Activated CD8-positive, alpha-beta T cell treated with anti-CD3 and anti-CD28 coated beads for 36 hours (primary cell): ENCODE data around the gene RPL3. TPM values are rescaled to one million over a fixed set of nuclear protein-coding genes. Genes with fewer than 3 reads are reported as not detected.
A peak's percentile ranks its signal among the peaks of the same experiment; 100 is the strongest.

Experiments used
- ATAC-seq: fragments of 200-7000 bp; cut with Tn5 transposase; one replicate; pipeline ENCODE4 v1.10.0; 2021; ENCODE audit warnings: mild to moderate bottlenecking, moderate library complexity
- CTCF ChIA-PET: fragments of 350-600 bp; sonication (Branson Sonifier 250); formaldehyde crosslinking; loops from one replicate; lab custom pipeline; 2021; ENCODE audit warnings: antibody characterized with exemption; lab: Charles Lee
- POLR2A ChIA-PET: fragments of 350-600 bp; sonication (Branson Sonifier 250); formaldehyde crosslinking; loops from one replicate; lab custom pipeline; 2021; ENCODE audit warnings: antibody characterized with exemption; lab: Charles Lee
- DNase-seq: peaks from one replicate; pipeline ENCODE4 v3.0.0-alpha.2; 2020
- H3K27ac Mint-ChIP-seq: one replicate; pipeline ENCODE4 v1.8.0; 2021; ENCODE audit warnings: mild to moderate bottlenecking, mixed read lengths
- H3K27me3 Mint-ChIP-seq: one replicate; pipeline ENCODE4 v1.8.0; 2021; ENCODE audit warnings: mixed read lengths
- H3K36me3 Mint-ChIP-seq: one replicate; pipeline ENCODE4 v1.8.0; 2021; ENCODE audit warnings: low read depth, mixed read lengths
- H3K4me1 Mint-ChIP-seq: one replicate; pipeline ENCODE4 v1.8.0; 2021; ENCODE audit warnings: low read depth, mixed read lengths
- H3K4me3 Mint-ChIP-seq: one replicate; pipeline ENCODE4 v1.8.0; 2021; ENCODE audit warnings: mild to moderate bottlenecking, moderate library complexity, mixed read lengths
- H3K9me3 Mint-ChIP-seq: one replicate; pipeline ENCODE4 v1.8.0; 2021; ENCODE audit warnings: mixed read lengths
- intact Hi-C: fragments of 100-400 bp; cut with micrococcal nuclease; formaldehyde crosslinking; loops from one replicate; pipeline ENCODE4 v1.10.0; 2022
- total RNA-seq, 2 experiments: library from RNA; stranded (reverse); gene quantifications; one replicate each; pipeline ENCODE4 v1.2.3, GENCODE V29; 2021
- TF ChIP-seq, protein P1 (sequence below): fragments of 200-600 bp; IDR thresholded peaks from one replicate; pipeline ENCODE4 v1.8.0; 2022; ENCODE audit warnings: antibody characterized with exemption, mild to moderate bottlenecking

RPL3 gene
- total RNA-seq, 2 experiments from 2014 or later: 3,563 to 3,599 TPM

DNA sequence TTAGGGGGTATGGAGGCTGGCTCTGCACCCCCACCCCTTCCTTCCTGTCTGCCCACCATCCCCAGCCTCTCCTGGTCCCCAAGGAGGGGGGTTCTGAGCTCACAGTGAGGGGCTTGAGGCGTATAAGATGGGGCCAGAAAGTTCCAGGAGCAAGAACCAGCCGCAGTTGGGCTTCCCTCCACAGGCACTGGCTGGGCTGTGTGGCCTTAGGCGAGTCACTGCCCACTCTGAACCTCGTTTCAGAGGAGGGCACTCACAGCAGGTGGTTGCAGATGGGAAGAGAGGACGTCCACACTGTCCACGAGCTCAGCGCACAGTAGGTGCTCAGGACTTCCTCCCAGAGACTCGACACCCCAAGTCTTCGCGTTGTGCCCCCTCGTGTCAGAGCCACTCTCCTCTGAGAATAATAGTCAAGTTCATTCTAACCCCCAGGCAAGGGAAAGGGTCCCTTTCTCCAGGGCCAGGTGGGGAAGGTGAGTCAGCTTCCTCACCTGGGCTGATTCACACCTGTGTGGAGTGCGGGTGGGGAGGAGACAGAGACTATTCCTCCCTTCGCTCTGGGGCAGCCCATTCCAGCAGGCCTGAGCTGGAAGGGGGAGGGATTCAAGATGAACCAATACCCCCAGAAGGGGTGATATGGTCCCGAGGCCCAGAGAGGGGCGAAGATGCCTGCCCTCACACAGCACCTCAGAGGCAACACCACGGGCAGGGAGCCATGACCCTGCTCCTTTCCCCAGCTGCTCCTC is 29.3 kb downstream of the RPL3 start:
- TF ChIP-seq, protein P1, sequence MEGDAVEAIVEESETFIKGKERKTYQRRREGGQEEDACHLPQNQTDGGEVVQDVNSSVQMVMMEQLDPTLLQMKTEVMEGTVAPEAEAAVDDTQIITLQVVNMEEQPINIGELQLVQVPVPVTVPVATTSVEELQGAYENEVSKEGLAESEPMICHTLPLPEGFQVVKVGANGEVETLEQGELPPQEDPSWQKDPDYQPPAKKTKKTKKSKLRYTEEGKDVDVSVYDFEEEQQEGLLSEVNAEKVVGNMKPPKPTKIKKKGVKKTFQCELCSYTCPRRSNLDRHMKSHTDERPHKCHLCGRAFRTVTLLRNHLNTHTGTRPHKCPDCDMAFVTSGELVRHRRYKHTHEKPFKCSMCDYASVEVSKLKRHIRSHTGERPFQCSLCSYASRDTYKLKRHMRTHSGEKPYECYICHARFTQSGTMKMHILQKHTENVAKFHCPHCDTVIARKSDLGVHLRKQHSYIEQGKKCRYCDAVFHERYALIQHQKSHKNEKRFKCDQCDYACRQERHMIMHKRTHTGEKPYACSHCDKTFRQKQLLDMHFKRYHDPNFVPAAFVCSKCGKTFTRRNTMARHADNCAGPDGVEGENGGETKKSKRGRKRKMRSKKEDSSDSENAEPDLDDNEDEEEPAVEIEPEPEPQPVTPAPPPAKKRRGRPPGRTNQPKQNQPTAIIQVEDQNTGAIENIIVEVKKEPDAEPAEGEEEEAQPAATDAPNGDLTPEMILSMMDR: no peak
- POLR2A ChIA-PET: no interaction called here
- H3K27me3 Mint-ChIP-seq: no peaks in the 10 kb centered on the region

DNA sequence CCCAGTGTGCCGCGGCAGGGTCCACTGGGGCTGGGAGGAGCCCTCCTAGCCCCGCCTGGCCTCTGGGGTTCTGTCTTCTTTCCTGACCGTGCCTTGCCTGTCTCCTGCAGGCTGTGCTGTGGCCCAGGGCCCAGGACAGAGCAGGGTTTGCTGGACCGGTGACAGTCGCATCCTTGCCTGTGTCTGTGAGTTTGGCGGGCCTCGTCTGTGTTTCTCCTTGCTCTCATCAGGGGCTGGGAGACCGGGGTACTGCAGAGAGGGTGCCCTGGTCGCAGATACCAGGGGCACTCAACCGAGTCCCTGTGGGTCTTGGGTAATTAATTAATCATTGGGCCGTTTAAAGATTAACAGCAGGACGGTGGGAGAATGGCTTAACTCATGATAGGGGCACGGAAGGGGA is 29.9 kb downstream of the RPL3 start:
- DNase-seq (no peak), ATAC-seq (no peak)
- ChIA-PET POLR2A (no interaction called here), CTCF (no interaction called here)
- Mint-ChIP-seq H3K36me3 (peaks cover 2% of the 10 kb centered on the region), H3K4me3 (no peak overlapping the region), H3K27me3 (no peaks in the 10 kb centered on the region), H3K27ac (no peak overlapping the region), H3K4me1 (no peaks in the 10 kb centered on the region), H3K9me3 (peaks cover 2% of the 10 kb centered on the region)
- TF ChIP-seq, protein P1: no peak
- intact Hi-C loops: no loop called here

More for the DNA sequence above, 29.3 kb downstream of the RPL3 start:
- H3K4me1 Mint-ChIP-seq: no peaks in the 10 kb centered on the region
- no peak overlapping the region for H3K27ac Mint-ChIP-seq
- H3K36me3 Mint-ChIP-seq: peaks cover under 1% of the 10 kb centered on the region
- CTCF ChIA-PET: no interaction called here
- DNase-seq: no peak
- peaks cover 1% of the 10 kb centered on the region for H3K9me3 Mint-ChIP-seq
- H3K4me3 Mint-ChIP-seq: no peak overlapping the region
- ATAC-seq: no peak
- intact Hi-C loops: no loop called here

DNA sequence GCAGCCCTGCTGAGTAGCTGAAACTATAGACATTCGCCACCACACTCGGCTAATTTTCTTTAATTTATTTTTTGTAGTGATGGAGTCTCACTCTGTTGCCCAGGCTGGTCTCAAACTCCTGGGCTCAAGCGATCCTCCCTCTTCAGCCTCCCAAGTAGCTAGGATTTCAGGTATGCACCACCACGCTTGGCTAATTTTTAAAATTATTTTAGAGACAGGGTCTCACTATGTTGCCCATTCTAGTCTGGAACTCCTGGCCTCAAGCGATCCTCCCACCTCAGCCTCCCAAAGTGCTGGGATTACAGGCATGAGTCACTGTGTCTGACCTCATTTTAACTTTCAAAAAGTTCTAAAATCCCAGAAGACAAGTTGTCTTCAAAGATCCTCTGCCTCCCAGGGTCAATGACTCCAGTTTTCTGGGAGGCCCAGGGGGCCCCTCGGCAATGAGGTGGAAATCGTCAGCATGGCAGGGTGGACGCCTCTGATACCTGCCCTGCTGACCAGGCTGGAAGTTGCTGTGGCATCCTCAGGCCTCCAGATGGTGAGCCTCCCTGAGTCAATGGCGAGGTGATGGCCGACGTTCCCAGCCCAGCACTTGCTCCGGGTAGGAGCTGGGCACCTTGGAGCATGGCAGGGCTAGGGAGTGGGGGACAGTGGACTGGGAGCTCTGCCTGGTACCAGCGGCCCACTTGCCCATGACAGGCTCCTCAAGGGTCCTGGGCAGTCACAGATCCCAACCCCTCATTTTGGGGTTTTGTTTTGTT is 31.1 kb downstream of the RPL3 start:
- TF ChIP-seq, protein P1: no peak
- CTCF ChIA-PET: no interaction called here

DNA sequence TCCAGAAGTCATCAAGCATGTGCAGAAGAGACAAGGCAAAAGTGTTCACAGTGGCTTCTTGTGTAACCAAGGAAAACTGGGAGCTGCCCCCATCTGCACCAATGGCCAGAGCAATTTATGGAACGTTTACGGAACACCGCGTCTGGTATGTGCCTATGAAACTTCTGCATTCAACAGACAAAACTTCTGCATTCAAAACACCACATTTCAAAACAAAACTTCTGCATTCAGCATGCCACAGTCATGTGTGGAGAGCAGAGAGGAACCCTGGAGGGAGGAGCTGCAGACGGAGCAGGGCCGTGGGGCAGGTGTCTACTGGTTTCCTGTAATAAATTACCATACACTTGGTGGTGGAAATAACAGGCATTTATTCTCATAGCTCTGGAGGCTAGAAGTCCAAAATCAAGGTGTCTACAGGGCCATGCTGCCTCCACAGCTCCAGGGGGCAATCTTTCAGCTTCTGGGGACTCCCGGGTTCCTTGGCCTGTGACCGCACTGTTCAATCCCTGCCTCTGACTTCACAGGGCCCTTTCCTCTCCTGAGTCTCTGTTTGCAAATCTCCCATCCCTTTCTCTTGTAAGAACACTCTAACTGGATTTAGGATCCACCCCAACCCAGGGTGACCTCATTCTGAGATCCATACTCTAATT is 32.2 kb downstream of the RPL3 start:
- Mint-ChIP-seq H3K9me3 (peaks cover 2% of the 10 kb centered on the region), H3K36me3 (peaks cover 2% of the 10 kb centered on the region), H3K27ac (no peak overlapping the region), H3K27me3 (no peaks in the 10 kb centered on the region), H3K4me3 (no peak overlapping the region), H3K4me1 (no peaks in the 10 kb centered on the region)
- CTCF ChIA-PET: interaction anchor here (1.0 kb wide), 1 partner anchor 116 kb away, joined by 3 read pairs; no protein-coding TSS in a partner anchor
- TF ChIP-seq, protein P1: no peak
- peak; percentile 24 for ATAC-seq
- POLR2A ChIA-PET: interaction anchor here (1.6 kb wide), 1 partner anchor 29 kb away, joined by 3 read pairs; no protein-coding TSS in a partner anchor
- DNase-seq: no peak
- intact Hi-C loops: no loop called here

More for the DNA sequence above, 31.1 kb downstream of the RPL3 start:
- no peak for DNase-seq
- intact Hi-C loops: no loop called here
- Mint-ChIP-seq H3K4me3 (no peak overlapping the region), H3K36me3 (peaks cover 2% of the 10 kb centered on the region), H3K9me3 (peaks cover 2% of the 10 kb centered on the region), H3K27ac (no peak overlapping the region), H3K27me3 (no peaks in the 10 kb centered on the region), H3K4me1 (no peaks in the 10 kb centered on the region)
- no peak for ATAC-seq
- POLR2A ChIA-PET: interaction anchor here (1.6 kb wide), 1 partner anchor 28 kb away, joined by 3 read pairs; no protein-coding TSS in a partner anchor
